Neuron (in vitro differentiated cells): ENCODE results near the gene MICALL2.
A peak's percentile ranks its signal among the peaks of the same experiment; 100 is the strongest.

ENCODE experiments used
- H2AFZ ChIP-seq: one replicate; pipeline ENCODE4 v1.6.1; 2013; ENCODE audit warnings: low read depth, mild to moderate bottlenecking, inconsistent platforms, low read length, moderate library complexity
- H3K27me3 ChIP-seq: one replicate; pipeline ENCODE4 v1.6.1; 2013; ENCODE audit warnings: low read length; ENCODE audit not compliant: insufficient read depth
- H3K36me3 ChIP-seq: one replicate; pipeline ENCODE4 v1.6.1; 2013; ENCODE audit warnings: low read length; ENCODE audit not compliant: insufficient read depth
- H3K4me1 ChIP-seq: one replicate; pipeline ENCODE4 v1.6.1; 2013; ENCODE audit warnings: low read length; ENCODE audit not compliant: insufficient read depth
- H3K4me3 ChIP-seq: 2 replicates; pipeline ENCODE4 v1.5.1; 2013; ENCODE audit warnings: mild to moderate bottlenecking, low read length, moderate library complexity
- H3K9me3 ChIP-seq: one replicate; pipeline ENCODE4 v1.6.1; 2013; ENCODE audit warnings: low read length

Gene MICALL2

GRCh38 chr7:1458683-1459511 is at the start of gene MICALL2:
TSS of gene MICALL2 (minus strand) at chr7:1459470. CDS start at chr7:1459326, 144 bp downstream.
- H3K36me3 ChIP-seq = no peaks in the 10 kb centered on the region
- H3K4me1 ChIP-seq = peaks cover 32% of the 10 kb centered on the region
- peak within 1 kb of the TSS; percentile 56 for H3K4me3 ChIP-seq
- H3K9me3 ChIP-seq = no peaks in the 10 kb centered on the region
- H2AFZ ChIP-seq = peak within 1 kb of the TSS; percentile 64
- no peaks in the 10 kb centered on the region for H3K27me3 ChIP-seq

- no peaks in the 10 kb centered on the region for H3K27me3 ChIP-seq
- no peaks in the 10 kb centered on the region for H3K9me3 ChIP-seq
- H3K4me1 ChIP-seq = peaks cover 2% of the 10 kb centered on the region
- no peaks in the 10 kb centered on the region for H3K36me3 ChIP-seq
- no peak overlapping the region for H3K4me3 ChIP-seq
- H2AFZ ChIP-seq = no peak overlapping the region
Measured at GRCh38 chr7:1508277-1508758, 49.0 kb upstream of the MICALL2 start.

- Histone ChIP-seq H3K9me3 (no peaks in the 10 kb centered on the region), H3K36me3 (peaks cover 16% of the 10 kb centered on the region), H3K27me3 (no peaks in the 10 kb centered on the region), H2AFZ (no peak overlapping the region), H3K4me3 (no peak overlapping the region), H3K4me1 (peaks cover 9% of the 10 kb centered on the region)
Measured at GRCh38 chr7:1505731-1506550, 46.7 kb upstream of the MICALL2 start.

GRCh38 chr7:1503816-1504775 is 44.8 kb upstream of the MICALL2 start, which contains the start of gene INTS1:
TSS of gene INTS1 (minus strand) at chr7:1504389. CDS start at chr7:1503960, 429 bp downstream.
- Histone ChIP-seq H3K36me3 (peaks cover 32% of the 10 kb centered on the region), H3K27me3 (no peaks in the 10 kb centered on the region), H3K9me3 (no peaks in the 10 kb centered on the region), H3K4me3 (peak within 1 kb of the TSS; percentile 98), H3K4me1 (peaks cover 9% of the 10 kb centered on the region), H2AFZ (peak within 1 kb of the TSS; percentile 83)

- H3K27me3 ChIP-seq = no peaks in the 10 kb centered on the region
- H3K9me3 ChIP-seq = no peaks in the 10 kb centered on the region
- peak overlapping the region; percentile 98 for H3K4me3 ChIP-seq
- peaks cover 9% of the 10 kb centered on the region for H3K4me1 ChIP-seq
- H2AFZ ChIP-seq = no peak overlapping the region
- H3K36me3 ChIP-seq = peaks cover 37% of the 10 kb centered on the region
Measured at GRCh38 chr7:1503390-1503789, 44.1 kb upstream of the MICALL2 start.

GRCh38 chr7:1502845-1503244 is 43.6 kb upstream of the MICALL2 start:
- H3K4me3 ChIP-seq = peak overlapping the region; percentile 98
- peaks cover 42% of the 10 kb centered on the region for H3K36me3 ChIP-seq

GRCh38 chr7:1501487-1502270 is 42.4 kb upstream of the MICALL2 start:
- Histone ChIP-seq H2AFZ (no peak overlapping the region), H3K4me1 (peaks cover 9% of the 10 kb centered on the region), H3K4me3 (no peak overlapping the region), H3K36me3 (peaks cover 53% of the 10 kb centered on the region), H3K9me3 (no peaks in the 10 kb centered on the region), H3K27me3 (no peaks in the 10 kb centered on the region)

More at GRCh38 chr7:1502845-1503244, 43.6 kb upstream of the MICALL2 start:
- Histone ChIP-seq H2AFZ (no peak overlapping the region), H3K9me3 (no peaks in the 10 kb centered on the region), H3K4me1 (peaks cover 9% of the 10 kb centered on the region), H3K27me3 (no peaks in the 10 kb centered on the region)

GRCh38 chr7:1500064-1500807 is 41.0 kb upstream of the MICALL2 start:
- Histone ChIP-seq H2AFZ (no peak overlapping the region), H3K4me1 (peaks cover 9% of the 10 kb centered on the region), H3K9me3 (no peaks in the 10 kb centered on the region), H3K4me3 (no peak overlapping the region), H3K27me3 (no peaks in the 10 kb centered on the region), H3K36me3 (peaks cover 65% of the 10 kb centered on the region)

- no peak overlapping the region for H3K4me3 ChIP-seq
- H3K27me3 ChIP-seq = no peaks in the 10 kb centered on the region
- no peaks in the 10 kb centered on the region for H3K9me3 ChIP-seq
- H3K36me3 ChIP-seq = peaks cover 69% of the 10 kb centered on the region
- H2AFZ ChIP-seq = no peak overlapping the region
- H3K4me1 ChIP-seq = peaks cover 9% of the 10 kb centered on the region
Measured at GRCh38 chr7:1499367-1500029, 40.2 kb upstream of the MICALL2 start.

- H3K27me3 ChIP-seq = no peaks in the 10 kb centered on the region
- H2AFZ ChIP-seq = no peak overlapping the region
- H3K36me3 ChIP-seq = peaks cover 76% of the 10 kb centered on the region
- no peak overlapping the region for H3K4me3 ChIP-seq
- no peaks in the 10 kb centered on the region for H3K9me3 ChIP-seq
- peaks cover 9% of the 10 kb centered on the region for H3K4me1 ChIP-seq
Measured at GRCh38 chr7:1498370-1499305, 39.4 kb upstream of the MICALL2 start.
